ENCODE measurements around the gene FILIP1L. TPM values are rescaled to one million over a fixed set of nuclear protein-coding genes. Genes with fewer than 3 reads are reported as not detected.

The FILIP1L gene
- total and polyA plus RNA-seq, 2 of the 13 experiments (the other 11 are each of a cell fraction or from before 2014, with no cell fraction given): 8.1 to 187 TPM

DNA sequence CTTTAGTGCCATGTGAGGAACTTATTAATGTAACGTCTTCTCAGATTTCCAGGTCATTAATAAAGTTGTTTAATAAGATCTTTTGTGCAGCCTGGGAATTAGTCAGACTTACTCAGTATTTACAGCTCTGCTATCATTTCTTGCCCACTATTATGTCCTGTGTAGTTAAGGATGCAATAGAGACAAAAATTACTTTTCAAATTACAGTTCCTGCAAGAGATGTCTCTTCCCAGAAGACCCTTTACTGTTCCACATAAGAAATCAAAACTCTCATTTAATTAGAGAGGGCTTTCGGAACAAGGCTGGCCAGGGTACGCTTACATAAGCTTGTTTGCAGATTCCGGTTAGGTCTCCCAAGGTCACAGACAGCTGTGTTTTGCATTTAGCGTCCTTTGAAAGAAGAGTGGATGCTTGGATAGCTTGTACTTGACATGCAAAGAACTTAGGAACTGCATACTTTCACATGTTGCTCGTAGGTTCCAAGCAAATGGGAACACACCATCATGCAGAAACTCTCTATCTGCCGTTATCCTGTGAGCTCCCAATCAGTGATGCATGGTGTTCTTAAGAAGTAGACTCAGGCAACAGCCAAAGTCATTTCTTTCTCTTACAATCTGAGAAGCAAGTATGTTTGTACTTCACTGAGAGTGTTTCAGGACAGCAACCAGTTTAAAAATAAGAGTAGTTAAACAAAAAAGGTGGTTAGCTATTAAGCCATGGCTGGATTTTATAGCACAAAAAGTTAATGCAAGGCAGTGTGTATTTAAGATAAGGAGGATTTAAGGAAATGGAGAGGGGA lies 37.4 kb downstream of the FILIP1L start (continued):
- TF ChIP-seq ZNF674 (CRISPR knock-in tag; IDR thresholded peaks at IDR 0.05; ENCODE audit: low read depth) (no peak), HOXA3 (CRISPR knock-in tag; IDR thresholded peaks at IDR 0.05) (peak; percentile 81), HMG20A (CRISPR knock-in tag; IDR thresholded peaks at IDR 0.05; ENCODE audit: borderline replicate concordance) (peak; percentile 92; the same call in 1 of the 2 replicates), NFYB (CRISPR knock-in tag; IDR thresholded peaks at IDR 0.05) (no peak), NFATC3 (CRISPR knock-in tag; IDR thresholded peaks at IDR 0.05) (no peak), ZSCAN20 (CRISPR knock-in tag; IDR thresholded peaks at IDR 0.05; ENCODE audit: borderline replicate concordance) (no peak), MED8 (CRISPR knock-in tag; IDR thresholded peaks at IDR 0.05; ENCODE audit: insufficient replicate concordance) (peak; percentile 80), CHD4 (IDR thresholded peaks at IDR 0.05; ENCODE audit: borderline replicate concordance, low read length) (peak; percentile 48; the same call in 1 of the 2 replicates), CENPT (CRISPR knock-in tag; IDR thresholded peaks at IDR 0.05; ENCODE audit: low read depth) (no peak), ZIK1 (CRISPR knock-in tag; IDR thresholded peaks at IDR 0.05; ENCODE audit: borderline replicate concordance, low read depth) (no peak), ZBTB7B (CRISPR knock-in tag; IDR thresholded peaks at IDR 0.05) (peak; percentile 64; the same call in 1 of the 2 replicates), ZBTB20 (CRISPR knock-in tag; IDR thresholded peaks at IDR 0.05; ENCODE audit: borderline replicate concordance, low read depth) (peak; percentile 78; the same call in 1 of the 2 replicates), ZNF224 (CRISPR knock-in tag; IDR thresholded peaks at IDR 0.05) (no peak), EHMT2 (IDR thresholded peaks at IDR 0.05; ENCODE audit: borderline replicate concordance, low read depth, low read length) (0 out of 2 replicates have a peak, but pooled peaks have one; percentile 2), ZMYM3 (CRISPR knock-in tag; IDR thresholded peaks at IDR 0.05) (peak; percentile 56; the same call in 1 of the 2 replicates), DPF2 (CRISPR knock-in tag; IDR thresholded peaks at IDR 0.05; ENCODE audit: borderline replicate concordance, low read depth) (peak; percentile 75), ZNF367 (CRISPR knock-in tag; IDR thresholded peaks at IDR 0.05; ENCODE audit: borderline replicate concordance) (no peak), RFXAP (CRISPR knock-in tag; IDR thresholded peaks at IDR 0.05; ENCODE audit: borderline replicate concordance) (0 out of 2 replicates have a peak, but pooled peaks have one; percentile 43)
- TF ChIP-seq, protein P1, sequence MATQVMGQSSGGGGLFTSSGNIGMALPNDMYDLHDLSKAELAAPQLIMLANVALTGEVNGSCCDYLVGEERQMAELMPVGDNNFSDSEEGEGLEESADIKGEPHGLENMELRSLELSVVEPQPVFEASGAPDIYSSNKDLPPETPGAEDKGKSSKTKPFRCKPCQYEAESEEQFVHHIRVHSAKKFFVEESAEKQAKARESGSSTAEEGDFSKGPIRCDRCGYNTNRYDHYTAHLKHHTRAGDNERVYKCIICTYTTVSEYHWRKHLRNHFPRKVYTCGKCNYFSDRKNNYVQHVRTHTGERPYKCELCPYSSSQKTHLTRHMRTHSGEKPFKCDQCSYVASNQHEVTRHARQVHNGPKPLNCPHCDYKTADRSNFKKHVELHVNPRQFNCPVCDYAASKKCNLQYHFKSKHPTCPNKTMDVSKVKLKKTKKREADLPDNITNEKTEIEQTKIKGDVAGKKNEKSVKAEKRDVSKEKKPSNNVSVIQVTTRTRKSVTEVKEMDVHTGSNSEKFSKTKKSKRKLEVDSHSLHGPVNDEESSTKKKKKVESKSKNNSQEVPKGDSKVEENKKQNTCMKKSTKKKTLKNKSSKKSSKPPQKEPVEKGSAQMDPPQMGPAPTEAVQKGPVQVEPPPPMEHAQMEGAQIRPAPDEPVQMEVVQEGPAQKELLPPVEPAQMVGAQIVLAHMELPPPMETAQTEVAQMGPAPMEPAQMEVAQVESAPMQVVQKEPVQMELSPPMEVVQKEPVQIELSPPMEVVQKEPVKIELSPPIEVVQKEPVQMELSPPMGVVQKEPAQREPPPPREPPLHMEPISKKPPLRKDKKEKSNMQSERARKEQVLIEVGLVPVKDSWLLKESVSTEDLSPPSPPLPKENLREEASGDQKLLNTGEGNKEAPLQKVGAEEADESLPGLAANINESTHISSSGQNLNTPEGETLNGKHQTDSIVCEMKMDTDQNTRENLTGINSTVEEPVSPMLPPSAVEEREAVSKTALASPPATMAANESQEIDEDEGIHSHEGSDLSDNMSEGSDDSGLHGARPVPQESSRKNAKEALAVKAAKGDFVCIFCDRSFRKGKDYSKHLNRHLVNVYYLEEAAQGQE (IDR thresholded peaks at IDR 0.05; ENCODE audit: borderline replicate concordance in 1 of 2, low read depth in 1 of 2, low read length in 2 of 2): peak in 1 of 2 experiments; percentile 71; a peak in 1 of 4 replicates
- TF ChIP-seq, protein P2, sequence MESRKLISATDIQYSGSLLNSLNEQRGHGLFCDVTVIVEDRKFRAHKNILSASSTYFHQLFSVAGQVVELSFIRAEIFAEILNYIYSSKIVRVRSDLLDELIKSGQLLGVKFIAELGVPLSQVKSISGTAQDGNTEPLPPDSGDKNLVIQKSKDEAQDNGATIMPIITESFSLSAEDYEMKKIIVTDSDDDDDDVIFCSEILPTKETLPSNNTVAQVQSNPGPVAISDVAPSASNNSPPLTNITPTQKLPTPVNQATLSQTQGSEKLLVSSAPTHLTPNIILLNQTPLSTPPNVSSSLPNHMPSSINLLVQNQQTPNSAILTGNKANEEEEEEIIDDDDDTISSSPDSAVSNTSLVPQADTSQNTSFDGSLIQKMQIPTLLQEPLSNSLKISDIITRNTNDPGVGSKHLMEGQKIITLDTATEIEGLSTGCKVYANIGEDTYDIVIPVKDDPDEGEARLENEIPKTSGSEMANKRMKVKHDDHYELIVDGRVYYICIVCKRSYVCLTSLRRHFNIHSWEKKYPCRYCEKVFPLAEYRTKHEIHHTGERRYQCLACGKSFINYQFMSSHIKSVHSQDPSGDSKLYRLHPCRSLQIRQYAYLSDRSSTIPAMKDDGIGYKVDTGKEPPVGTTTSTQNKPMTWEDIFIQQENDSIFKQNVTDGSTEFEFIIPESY (CRISPR knock-in tag; IDR thresholded peaks at IDR 0.05): peak; percentile 39; the same call in 1 of the 2 replicates
- TF ChIP-seq, protein P3, sequence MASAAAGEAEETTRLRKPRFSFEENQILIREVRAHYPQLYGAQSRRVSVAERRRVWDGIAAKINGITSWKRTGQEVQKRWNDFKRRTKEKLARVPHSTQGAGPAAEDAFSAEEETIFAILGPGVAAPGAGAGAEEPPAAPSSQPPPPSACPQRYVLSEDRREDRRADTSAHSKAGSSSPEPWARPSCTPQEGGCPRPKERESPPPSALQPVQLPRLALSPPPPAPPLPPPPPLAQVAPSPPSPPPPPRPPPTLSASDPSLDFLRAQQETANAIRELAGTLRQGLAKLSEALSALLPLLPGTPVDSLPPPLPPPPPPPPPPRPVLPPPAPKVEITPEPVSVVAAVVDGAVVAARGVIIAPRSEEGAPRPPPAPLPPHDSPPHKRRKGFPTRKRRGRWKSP (CRISPR knock-in tag; IDR thresholded peaks at IDR 0.05): no peak; the same call in 1 of the 2 replicates

Measured in HepG2 (cell line).